Adrenal gland (tissue), 12 donors: ENCODE data around the gene ARIH2. TPM values are rescaled to one million over a fixed set of nuclear protein-coding genes. Genes with fewer than 3 reads are reported as not detected.
A peak's percentile ranks its signal among the peaks of the same experiment; 100 is the strongest.

ENCODE experiments used
- DNase-seq, 7 donors: peaks; one replicate each; pipeline ENCODE4 v3.0.0-alpha.2; 2019 to 2020
- H3K27ac ChIP-seq, 5 donors: fragments of 200-600 bp; sonication (generic) in 4 of 5; 1 replicate in 3 of 5; 2 replicates in 2 of 5; pipeline versions ENCODE4 v1.5.1 to v1.8.0; 2016 to 2020; ENCODE audit warnings: mild to moderate bottlenecking in 1 of 5
- H3K27me3 ChIP-seq: fragments of 200-600 bp; 2 replicates; pipeline ENCODE4 v1.8.0; 2021
- H3K36me3 ChIP-seq, 2 donors: fragments of 200-600 bp; replicated peaks in 1 of 2; 1 replicate in 1 of 2; 2 replicates in 1 of 2; pipeline versions ENCODE4 v1.5.1 to v1.8.0; 2018 to 2022
- H3K4me1 ChIP-seq, 2 donors: fragments of 200-600 bp; replicated peaks in 1 of 2; 1 replicate in 1 of 2; 2 replicates in 1 of 2; pipeline versions ENCODE4 v1.5.1 to v1.8.0; 2018 to 2021
- H3K4me3 ChIP-seq, 4 donors: fragments of 200-600 bp; sonication (generic) in 3 of 4; one replicate each; pipeline ENCODE4 v1.5.1; 2016 to 2018
- H3K9me3 ChIP-seq, 3 donors: fragments of 200-600 bp; sonication (generic) in 1 of 3; replicated peaks in 1 of 3; 1 replicate in 2 of 3; 2 replicates in 1 of 3; pipeline versions ENCODE4 v1.5.1 to v1.8.0; 2016 to 2021
- POLR2A ChIP-seq, 2 donors: fragments of 450-650 bp; IDR thresholded peaks; one replicate each; pipeline ENCODE4 v1.6.1; 2017; ENCODE audit warnings: antibody characterized with exemption in 2 of 2, mild to moderate bottlenecking in 2 of 2, moderate library complexity in 1 of 2
- WGBS, 4 donors: extraction: QIAGEN DNeasy Blood & Tissue Kit in 2 of 4; methylation state at CpG; one replicate each; pipeline versions ENCODE4 v1.1.5 to v1.1.7; 2013 to 2017; 5-methylcytosine and 5-hydroxymethylcytosine counted together
- intact Hi-C, 2 donors: fragments of 100-400 bp; cut with DNase I; formaldehyde crosslinking; loops; one replicate each; pipeline versions ENCODE4 v1.14.1 to v1.15.0; 2022 to 2023
- polyA plus RNA-seq, 3 donors: library from polyadenylated mRNA; stranded (reverse); fragments of 200-250 nt in 2 of 3; fragments of 350-450 nt in 1 of 3; fragmentation: Illumina TruSeq in 1 of 3; extraction: RNeasy Lipid Tissue Mini Kit (QIAGEN cat#74804) in 1 of 3; gene quantifications; one replicate each; pipeline ENCODE4 v1.2.3, GENCODE V29; 2013 to 2014
- total RNA-seq, 9 donors: library from RNA; depleted of rRNA in 4 of 9; stranded (reverse); fragments of >200 nt in 4 of 9; fragments of 120-200 nt in 1 of 9; fragmentation: NEBNext Ultra II Directional in 1 of 9; extraction: Animal tissue kit (Norgen Biotek cat#: 25700) in 1 of 9; gene quantifications; one replicate each; pipeline versions ENCODE4 v1.1.0 to v1.2.4, GENCODE V29; 2013 to 2023
- TF ChIP-seq, protein P1 (sequence below), 6 experiments: fragments of 450-650 bp in 4 of 6; fragments of 200-600 bp in 2 of 6; sonication (generic) in 1 of 6; IDR thresholded peaks; 1 replicate in 5 of 6; 2 replicates in 1 of 6; pipeline versions ENCODE4 v1.5.1 to v1.8.0; 2016 to 2021; ENCODE audit warnings: antibody characterized with exemption in 6 of 6, mild to moderate bottlenecking in 2 of 6, moderate library complexity in 1 of 6
- donor health status: healthy with polysubstance abuse.
- donor health status: Bipolar disorder and iron deficiency.
- donor health status: DM: yes; HTN: yes; CAD: no.
- donor health status: DM: no; HTN: no; CAD: no.
- donor health status: DM: no; HTN: no; CAD: no.
- donor health status: DM: yes; HTN: yes; CAD: no.

ARIH2 gene
- total and polyA plus RNA-seq, 12 donors, result 46.7 to 135 (median 83.1) TPM

- no peak for DNase-seq
- intact Hi-C loops, result no loop called here
- H3K4me1 ChIP-seq, result peaks cover 8 to 12% of the 10 kb centered on the region in 2 donors
- H3K27me3 ChIP-seq, result no peaks in the 10 kb centered on the region
- H3K27ac ChIP-seq, result no peak overlapping the region
- no peaks in the 10 kb centered on the region for H3K9me3 ChIP-seq
- no peak overlapping the region for H3K4me3 ChIP-seq
- H3K36me3 ChIP-seq, result peaks cover 0 to 45% of the 10 kb centered on the region in 2 donors
- no peak for TF ChIP-seq POLR2A (IDR thresholded peaks at IDR 0.05)
- TF ChIP-seq, protein P1, sequence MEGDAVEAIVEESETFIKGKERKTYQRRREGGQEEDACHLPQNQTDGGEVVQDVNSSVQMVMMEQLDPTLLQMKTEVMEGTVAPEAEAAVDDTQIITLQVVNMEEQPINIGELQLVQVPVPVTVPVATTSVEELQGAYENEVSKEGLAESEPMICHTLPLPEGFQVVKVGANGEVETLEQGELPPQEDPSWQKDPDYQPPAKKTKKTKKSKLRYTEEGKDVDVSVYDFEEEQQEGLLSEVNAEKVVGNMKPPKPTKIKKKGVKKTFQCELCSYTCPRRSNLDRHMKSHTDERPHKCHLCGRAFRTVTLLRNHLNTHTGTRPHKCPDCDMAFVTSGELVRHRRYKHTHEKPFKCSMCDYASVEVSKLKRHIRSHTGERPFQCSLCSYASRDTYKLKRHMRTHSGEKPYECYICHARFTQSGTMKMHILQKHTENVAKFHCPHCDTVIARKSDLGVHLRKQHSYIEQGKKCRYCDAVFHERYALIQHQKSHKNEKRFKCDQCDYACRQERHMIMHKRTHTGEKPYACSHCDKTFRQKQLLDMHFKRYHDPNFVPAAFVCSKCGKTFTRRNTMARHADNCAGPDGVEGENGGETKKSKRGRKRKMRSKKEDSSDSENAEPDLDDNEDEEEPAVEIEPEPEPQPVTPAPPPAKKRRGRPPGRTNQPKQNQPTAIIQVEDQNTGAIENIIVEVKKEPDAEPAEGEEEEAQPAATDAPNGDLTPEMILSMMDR (IDR thresholded peaks at IDR 0.05), result no peak
Observed at GRCh38 chr3:48984663-48985062, 66.0 kb downstream of the ARIH2 start.

GRCh38 chr3:48985831-48986376, 67.3 kb downstream of the ARIH2 start:
- Histone ChIP-seq H3K36me3 (peaks cover 0 to 33% of the 10 kb centered on the region in 2 donors), H3K27ac (no peak overlapping the region), H3K4me1 (peaks cover 9 to 13% of the 10 kb centered on the region in 2 donors), H3K4me3 (no peak overlapping the region), H3K9me3 (no peaks in the 10 kb centered on the region), H3K27me3 (no peaks in the 10 kb centered on the region)
- DNase-seq, result no peak
- intact Hi-C loops, result no loop called here
- WGBS, 4 donors, result 90 to 93% (median 93%) methylated on average over 7 of the region's 7 CpGs
- TF ChIP-seq, protein P1 (IDR thresholded peaks at IDR 0.05), result no peak

DNA sequence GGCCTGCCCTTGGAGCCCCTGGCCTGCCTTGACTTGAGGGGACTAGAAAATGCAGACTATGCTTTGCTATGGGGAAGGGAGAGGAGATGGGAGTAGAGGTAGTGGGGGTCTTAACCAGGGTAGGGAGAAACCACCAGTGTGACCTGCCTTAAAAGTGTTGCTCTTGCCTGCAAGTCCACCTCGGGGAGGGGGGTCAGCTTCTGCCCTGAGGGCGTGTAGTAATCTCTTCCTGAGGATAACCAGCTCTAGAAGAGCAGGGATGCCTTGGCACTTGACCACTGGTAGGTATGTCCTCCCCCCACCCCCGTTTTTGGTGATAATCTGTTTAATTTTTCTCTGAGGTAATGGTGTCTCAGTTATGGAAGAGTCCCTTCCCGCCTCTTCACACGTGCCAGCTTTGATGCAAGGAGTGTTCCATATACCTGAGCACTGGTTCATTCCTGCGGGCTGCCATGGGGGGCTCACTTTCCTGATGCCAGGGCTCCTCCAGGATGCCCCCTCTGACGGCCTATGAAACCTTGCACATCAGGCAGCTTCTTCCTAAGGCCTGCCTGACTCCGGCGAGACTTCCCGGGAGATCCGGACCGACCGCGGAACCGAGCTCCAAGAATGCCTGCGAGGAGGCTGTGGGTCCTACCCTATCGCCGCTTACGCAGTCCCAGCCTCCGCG, 70.6 kb downstream of the ARIH2 start:
- Histone ChIP-seq H3K36me3 (peaks cover 0 to 1% of the 10 kb centered on the region in 2 donors), H3K27me3 (no peaks in the 10 kb centered on the region), H3K4me1 (peaks cover 15 to 25% of the 10 kb centered on the region in 2 donors), H3K4me3 (peak overlapping the region in 3 of 4 donors; percentile 31 to 91 (median 71)), H3K9me3 (no peaks in the 10 kb centered on the region), H3K27ac (peak overlapping the region; percentile 65 to 99 (median 89))
- intact Hi-C loops, result no loop called here
- peak in 3 of 7 donors; percentile 19 to 73 (median 44) for DNase-seq
- 2 to 13% (median 2%) methylated on average over 7 to 21 of the region's 21 CpGs for WGBS, 4 donors
- TF ChIP-seq POLR2A (IDR thresholded peaks at IDR 0.05), result no peak
- TF ChIP-seq, protein P1 (IDR thresholded peaks at IDR 0.05), result no peak

- peak; percentile 57 to 91 for TF ChIP-seq POLR2A (IDR thresholded peaks at IDR 0.05)
- TF ChIP-seq, protein P1 (IDR thresholded peaks at IDR 0.05), result peak in 5 of 6 experiments; percentile 24 to 37 (median 30)
- 0 to 1% (median 1%) methylated on average over 42 to 91 of the region's 91 CpGs; no CpG with 5 or more reads in 1 of the 4 donors for WGBS, 4 donors
- DNase-seq, result peak; percentile 84 to 95 (median 92)
- no peaks in the 10 kb centered on the region for H3K9me3 ChIP-seq
- H3K4me3 ChIP-seq, result peak within 1 kb of the TSS; percentile 35 to 91 (median 75)
- H3K27ac ChIP-seq, result peak within 1 kb of the TSS; percentile 65 to 99 (median 89)
- intact Hi-C loops, result no loop called here
- H3K4me1 ChIP-seq, result peaks cover 15 to 25% of the 10 kb centered on the region in 2 donors
- no peaks in the 10 kb centered on the region for H3K36me3 ChIP-seq
- H3K27me3 ChIP-seq, result no peaks in the 10 kb centered on the region
Observed at GRCh38 chr3:48989796-48990635, 71.4 kb downstream of the ARIH2 start, which contains the start of gene P4HTM. Gene P4HTM, plus strand, starts transcription at chr3:48990241. Its CDS starts 16 bp downstream, at chr3:48990257.
